Natural killer cell (primary cell): ENCODE data around the gene PIGL. TPM values are rescaled to one million over a fixed set of nuclear protein-coding genes. Genes with fewer than 3 reads are reported as not detected.

Experiments used
- ATAC-seq, 3 donors: fragments of 150-1000 bp in 2 of 3; fragments of 200-7000 bp in 1 of 3; cut with Tn5 transposase; 1 replicate in 1 of 3; 2 replicates in 2 of 3; pipeline ENCODE4 v1.10.0; 2021; ENCODE audit warnings: mild to moderate bottlenecking in 2 of 3, moderate library complexity in 2 of 3
- DNase-seq, 2 donors: peaks; one replicate each; pipeline versions ENCODE4 v3.0.0 to v3.0.0-alpha.2; 2013 to 2021; ENCODE audit warnings: mixed read lengths in 1 of 2
- H3K27ac ChIP-seq: one replicate; pipeline ENCODE4 v1.5.1; 2013; ENCODE audit warnings: mild to moderate bottlenecking, low read length
- H3K27me3 ChIP-seq: one replicate; pipeline ENCODE4 v1.6.1; 2013; ENCODE audit warnings: low read length; ENCODE audit not compliant: control insufficient read depth, insufficient read depth
- H3K36me3 ChIP-seq: one replicate; pipeline ENCODE4 v1.6.1; 2013; ENCODE audit warnings: low read length; ENCODE audit not compliant: control insufficient read depth, insufficient read depth
- H3K4me1 ChIP-seq: one replicate; pipeline ENCODE4 v1.6.1; 2013; ENCODE audit warnings: low read length; ENCODE audit not compliant: control insufficient read depth, insufficient read depth
- H3K4me3 ChIP-seq: one replicate; pipeline ENCODE4 v1.5.1; 2013; ENCODE audit warnings: low read length
- H3K9me3 ChIP-seq: one replicate; pipeline ENCODE4 v1.6.1; 2013; ENCODE audit warnings: low read length; ENCODE audit not compliant: control insufficient read depth, insufficient read depth
- H3K27ac Mint-ChIP-seq, 2 donors: one replicate each; pipeline ENCODE4 v1.8.0; 2022; ENCODE audit warnings: mild to moderate bottlenecking in 2 of 2, mixed read lengths in 2 of 2, moderate library complexity in 1 of 2
- H3K27me3 Mint-ChIP-seq, 2 donors: one replicate each; pipeline ENCODE4 v1.8.0; 2022; ENCODE audit warnings: low read depth in 2 of 2, mixed read lengths in 2 of 2
- H3K36me3 Mint-ChIP-seq: one replicate; pipeline ENCODE4 v1.8.0; 2022; ENCODE audit warnings: mixed read lengths
- H3K4me1 Mint-ChIP-seq, 2 donors: one replicate each; pipeline ENCODE4 v1.8.0; 2022; ENCODE audit warnings: mixed read lengths in 2 of 2
- H3K4me3 Mint-ChIP-seq: one replicate; pipeline ENCODE4 v1.8.0; 2022; ENCODE audit warnings: mild to moderate bottlenecking, moderate library complexity, mixed read lengths
- H3K9me3 Mint-ChIP-seq, 2 donors: one replicate each; pipeline ENCODE4 v1.8.0; 2022; ENCODE audit warnings: mixed read lengths in 2 of 2
- WGBS: methylation state at CpG from one replicate; pipeline ENCODE4 v1.1.7; 2013; ENCODE audit warnings: missing lambda C conversion rate; ENCODE audit not compliant: insufficient coverage; 5-methylcytosine and 5-hydroxymethylcytosine counted together
- intact Hi-C: fragments of 100-400 bp; cut with micrococcal nuclease; formaldehyde crosslinking; loops from one replicate; pipeline ENCODE4 v1.14.2; 2022
- total RNA-seq, 4 donors: library from RNA; stranded (reverse); fragments of 120-200 nt in 1 of 4; gene quantifications; one replicate each; pipeline versions ENCODE4 v1.2.3 to v1.2.4, GENCODE V29; 2013 to 2022
- TF ChIP-seq, protein P1 (sequence below): fragments of 200-600 bp; IDR thresholded peaks from one replicate; pipeline ENCODE4 v1.8.0; 2022; ENCODE audit warnings: antibody characterized with exemption

PIGL gene
- total RNA-seq, 3 donors from 2014 or later (not counting 1 experiment from before 2014, with no cell fraction given): 44.2 to 68.3 (median 47.9) TPM

DNA sequence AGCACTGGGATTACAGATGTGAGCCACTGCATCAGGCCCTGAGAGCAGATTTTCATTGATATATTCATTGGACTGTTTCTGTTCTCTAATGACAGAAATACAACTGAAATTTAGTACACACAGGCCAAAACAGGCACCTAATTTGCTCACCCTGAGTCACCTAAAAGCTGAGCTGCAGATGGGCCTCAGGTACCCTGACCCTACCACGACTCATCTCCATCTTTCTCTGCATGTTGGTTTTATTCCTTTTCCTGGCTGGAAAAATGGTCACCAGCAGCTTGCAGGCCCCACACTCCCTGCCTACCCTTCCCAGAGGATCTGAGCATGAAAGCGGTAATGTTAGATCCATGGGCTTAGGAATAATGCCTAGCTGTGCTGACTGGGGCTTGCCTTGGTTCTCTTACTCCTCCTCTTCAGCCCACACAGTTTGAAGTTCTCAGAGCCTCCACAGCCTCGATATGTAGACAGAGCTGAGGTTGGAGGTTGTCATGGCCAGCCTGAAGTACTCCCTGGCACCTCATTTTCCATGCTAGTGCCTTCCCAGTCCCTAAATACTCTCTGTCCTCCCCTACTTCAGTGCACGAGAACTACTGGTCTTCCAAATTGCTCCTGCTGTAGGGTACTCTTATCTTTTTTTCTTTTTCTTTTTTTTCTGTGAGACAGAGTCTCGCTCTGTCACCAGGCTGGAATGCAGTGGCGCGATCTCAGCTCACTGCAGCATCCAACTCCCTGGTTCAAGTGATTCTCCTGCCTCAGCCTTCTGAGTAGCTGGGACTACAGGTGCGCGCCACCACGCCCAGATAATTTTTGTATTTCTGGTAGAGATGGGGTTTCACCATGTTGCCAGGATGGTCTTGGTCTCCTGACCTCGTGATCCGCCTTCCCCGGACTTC is 85.2 kb downstream of the PIGL start:
- no peak for ATAC-seq
- Histone ChIP-seq H3K4me3 (no peak overlapping the region), H3K36me3 (peaks cover 12% of the 10 kb centered on the region), H3K9me3 (no peaks in the 10 kb centered on the region), H3K4me1 (no peaks in the 10 kb centered on the region), H3K27ac (no peak overlapping the region), H3K27me3 (no peaks in the 10 kb centered on the region)
- TF ChIP-seq, protein P1, sequence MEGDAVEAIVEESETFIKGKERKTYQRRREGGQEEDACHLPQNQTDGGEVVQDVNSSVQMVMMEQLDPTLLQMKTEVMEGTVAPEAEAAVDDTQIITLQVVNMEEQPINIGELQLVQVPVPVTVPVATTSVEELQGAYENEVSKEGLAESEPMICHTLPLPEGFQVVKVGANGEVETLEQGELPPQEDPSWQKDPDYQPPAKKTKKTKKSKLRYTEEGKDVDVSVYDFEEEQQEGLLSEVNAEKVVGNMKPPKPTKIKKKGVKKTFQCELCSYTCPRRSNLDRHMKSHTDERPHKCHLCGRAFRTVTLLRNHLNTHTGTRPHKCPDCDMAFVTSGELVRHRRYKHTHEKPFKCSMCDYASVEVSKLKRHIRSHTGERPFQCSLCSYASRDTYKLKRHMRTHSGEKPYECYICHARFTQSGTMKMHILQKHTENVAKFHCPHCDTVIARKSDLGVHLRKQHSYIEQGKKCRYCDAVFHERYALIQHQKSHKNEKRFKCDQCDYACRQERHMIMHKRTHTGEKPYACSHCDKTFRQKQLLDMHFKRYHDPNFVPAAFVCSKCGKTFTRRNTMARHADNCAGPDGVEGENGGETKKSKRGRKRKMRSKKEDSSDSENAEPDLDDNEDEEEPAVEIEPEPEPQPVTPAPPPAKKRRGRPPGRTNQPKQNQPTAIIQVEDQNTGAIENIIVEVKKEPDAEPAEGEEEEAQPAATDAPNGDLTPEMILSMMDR: no peak
- Mint-ChIP-seq H3K4me3 (no peak overlapping the region), H3K27ac (peak overlapping the region in 1 of 2 donors; percentile 18), H3K36me3 (no peaks in the 10 kb centered on the region), H3K4me1 (peaks cover 0 to 4% of the 10 kb centered on the region in 2 donors), H3K27me3 (no peaks in the 10 kb centered on the region), H3K9me3 (no peaks in the 10 kb centered on the region)
- DNase-seq: no peak
- intact Hi-C loops: no loop called here
- 96% methylated on average over 13 of the region's 13 CpGs for WGBS

DNA sequence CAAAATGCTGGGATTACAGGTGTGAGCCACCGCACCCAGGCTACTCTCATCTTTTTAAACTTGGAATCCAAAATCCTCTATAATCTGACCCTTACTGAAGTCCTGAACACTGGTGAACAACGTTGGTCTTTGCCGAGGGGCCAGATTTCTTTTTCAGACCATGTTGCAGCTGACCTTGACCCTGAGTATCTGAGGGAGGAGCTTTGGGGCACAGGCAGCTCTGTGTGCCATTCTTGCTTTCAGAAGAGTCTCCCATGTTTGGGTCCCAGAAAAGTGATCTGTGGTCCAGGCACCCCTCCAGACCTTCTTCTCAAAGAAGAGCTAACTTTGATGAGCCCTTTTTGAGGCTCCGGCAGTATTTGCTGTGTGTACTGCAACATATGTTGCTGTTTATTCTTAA is 85.8 kb downstream of the PIGL start:
- H3K4me3 ChIP-seq: no peak overlapping the region
- 85% methylated on average over 4 of the region's 4 CpGs for WGBS
- Mint-ChIP-seq H3K36me3 (no peaks in the 10 kb centered on the region), H3K9me3 (no peaks in the 10 kb centered on the region), H3K4me3 (no peak overlapping the region), H3K4me1 (peaks cover 0 to 4% of the 10 kb centered on the region in 2 donors), H3K27me3 (no peaks in the 10 kb centered on the region), H3K27ac (peak overlapping the region in 1 of 2 donors; percentile 18)
- TF ChIP-seq, protein P1: no peak
- H3K27me3 ChIP-seq: no peaks in the 10 kb centered on the region
- DNase-seq (no peak), ATAC-seq (no peak)
- peaks cover 12% of the 10 kb centered on the region for H3K36me3 ChIP-seq
- intact Hi-C loops: no loop called here
- H3K9me3 ChIP-seq: no peaks in the 10 kb centered on the region
- no peak overlapping the region for H3K27ac ChIP-seq
- no peaks in the 10 kb centered on the region for H3K4me1 ChIP-seq

GRCh38 chr17:16304830-16305229 is 87.8 kb downstream of the PIGL start:
- H3K4me3 Mint-ChIP-seq: no peak overlapping the region
- ATAC-seq (peak in 1 of 3 donors; percentile 59), DNase-seq (peak in 1 of 2 donors; percentile 48)
- H3K9me3 Mint-ChIP-seq: no peaks in the 10 kb centered on the region
- peaks cover 0 to 4% of the 10 kb centered on the region in 2 donors for H3K4me1 Mint-ChIP-seq
- no peaks in the 10 kb centered on the region for H3K27me3 Mint-ChIP-seq
- Histone ChIP-seq H3K27ac (no peak overlapping the region), H3K4me1 (no peaks in the 10 kb centered on the region), H3K4me3 (no peak overlapping the region), H3K27me3 (no peaks in the 10 kb centered on the region), H3K36me3 (peaks cover 12% of the 10 kb centered on the region), H3K9me3 (no peaks in the 10 kb centered on the region)
- intact Hi-C loops: no loop called here
- TF ChIP-seq, protein P1: peak; percentile 26
- no peak overlapping the region for H3K27ac Mint-ChIP-seq
- 58% methylated on average over 2 of the region's 3 CpGs for WGBS
- H3K36me3 Mint-ChIP-seq: no peaks in the 10 kb centered on the region
